SK-N-SH (cell line): ENCODE measurements around the gene CNOT9. TPM values are rescaled to one million over a fixed set of nuclear protein-coding genes. Genes with fewer than 3 reads are reported as not detected.

Experiments
- CTCF ChIA-PET: fragments of 300-600, 350-600 bp; formaldehyde crosslinking; extraction: SDS; loops from one replicate; lab custom pipeline; 2021; lab: Yijun Ruan, JAX
- POLR2A ChIA-PET: fragments of 350-600 bp; sonication (Branson Sonifier 250); formaldehyde crosslinking; extraction: SDS; loops from one replicate; lab custom pipeline; 2020; ENCODE audit warnings: antibody characterized with exemption, inconsistent platforms; lab: Yijun Ruan, JAX
- DNase-seq: peaks from one replicate; pipeline ENCODE4 v3.0.0; 2012
- H2AFZ ChIP-seq: fragments of 200-600 bp; sonication (generic); 2 replicates; pipeline ENCODE4 v1.8.1; 2016; ENCODE audit warnings: antibody characterized with exemption, mild to moderate bottlenecking, low read depth
- H3F3A ChIP-seq: fragments of 200-600 bp; sonication (generic); replicated peaks from 2 replicates; pipeline ENCODE3; 2016; ENCODE audit warnings: antibody characterized with exemption, mild to moderate bottlenecking; ENCODE audit not compliant: insufficient read depth
- H3K27ac ChIP-seq, 2 experiments: fragments of 200-500 bp in 1 of 2; fragments of 200-600 bp in 1 of 2; sonication (Bioruptor generic) in 1 of 2; sonication (generic), shearing (Covaris generic) in 1 of 2; 2 replicates each; pipeline versions ENCODE4 v1.5.1 to v1.6.1; 2014 to 2016; ENCODE audit warnings: low read depth in 2 of 2, inconsistent platforms in 1 of 2, low read length in 1 of 2, mild to moderate bottlenecking in 1 of 2, mixed read lengths in 1 of 2
- H3K27me3 ChIP-seq: fragments of 200-600 bp; sonication (generic), shearing (Covaris generic); 2 replicates; pipeline ENCODE4 v1.6.1; 2016; ENCODE audit warnings: mixed run types; ENCODE audit not compliant: insufficient read depth
- H3K36me3 ChIP-seq, 2 experiments: fragments of 200-500 bp in 1 of 2; fragments of 200-600 bp in 1 of 2; sonication (Bioruptor generic) in 1 of 2; sonication (generic) in 1 of 2; replicated peaks in 1 of 2; 2 replicates each; pipeline versions ENCODE3 to v1.5.1; 2014 to 2016; ENCODE audit warnings: low read length in 1 of 2, mild to moderate bottlenecking in 1 of 2; ENCODE audit not compliant: insufficient read depth in 2 of 2, control insufficient read depth in 1 of 2
- H3K4me1 ChIP-seq, 2 experiments: fragments of 200-500 bp in 1 of 2; fragments of 200-600 bp in 1 of 2; sonication (Bioruptor generic) in 1 of 2; sonication (generic), shearing (Covaris generic) in 1 of 2; 2 replicates each; pipeline versions ENCODE4 v1.5.1 to v1.6.1; 2014 to 2016; ENCODE audit warnings: low read depth in 1 of 2, low read length in 1 of 2, mixed run types in 1 of 2; ENCODE audit not compliant: insufficient read depth in 2 of 2, control insufficient read depth in 1 of 2
- H3K4me2 ChIP-seq: fragments of 200-600 bp; sonication (generic), shearing (Covaris generic); 2 replicates; pipeline ENCODE4 v1.6.1; 2017; ENCODE audit warnings: mixed run types
- H3K4me3 ChIP-seq, 2 experiments: fragments of 200-500 bp in 1 of 2; fragments of 200-600 bp in 1 of 2; sonication (Bioruptor generic) in 1 of 2; sonication (generic), shearing (Covaris generic) in 1 of 2; 2 replicates each; pipeline versions ENCODE4 v1.5.1 to v1.8.1; 2014 to 2016; ENCODE audit warnings: low read depth in 2 of 2, inconsistent platforms in 1 of 2, low read length in 1 of 2, mild to moderate bottlenecking in 1 of 2, mixed read lengths in 1 of 2, moderate library complexity in 1 of 2
- H3K79me2 ChIP-seq: fragments of 200-600 bp; sonication (generic); 2 replicates; pipeline ENCODE4 v1.8.1; 2017; ENCODE audit warnings: mild to moderate bottlenecking; ENCODE audit not compliant: insufficient read depth
- H3K9ac ChIP-seq: fragments of 200-600 bp; sonication (generic); 2 replicates; pipeline ENCODE4 v1.6.1; 2017; ENCODE audit warnings: mixed run types
- H3K9me2 ChIP-seq: fragments of 200-600 bp; sonication (generic); 2 replicates; pipeline ENCODE4 v1.6.1; 2017; ENCODE audit warnings: mixed run types
- H3K9me3 ChIP-seq: fragments of 200-600 bp; sonication (generic); 2 replicates; pipeline ENCODE4 v1.6.1; 2017; ENCODE audit warnings: mixed run types, mild to moderate bottlenecking, moderate library complexity
- H4K20me1 ChIP-seq: fragments of 200-600 bp; sonication (generic); 2 replicates; pipeline ENCODE4 v1.6.1; 2017; ENCODE audit warnings: mild to moderate bottlenecking, mixed run types; ENCODE audit not compliant: insufficient read depth
- ELF1 ChIP-seq: IDR thresholded peaks from 2 replicates; pipeline ENCODE4 v1.4.0; 2012
- EP300 ChIP-seq, 2 experiments: IDR thresholded peaks; 2 replicates each; pipeline versions ENCODE4 v1.4.0 to v1.6.1; 2012; ENCODE audit warnings: borderline replicate concordance in 1 of 2, low read depth in 1 of 2, low read length in 1 of 2
- EZH2phosphoT487 ChIP-seq: fragments of 200-600 bp; sonication (generic); IDR thresholded peaks from 2 replicates; pipeline ENCODE4 v1.6.1; 2017; ENCODE audit warnings: low read depth, mixed run types, mild to moderate bottlenecking, antibody characterized with exemption, moderate library complexity, borderline replicate concordance
- FOXJ3 ChIP-seq: sonication (generic); formaldehyde crosslinking; IDR thresholded peaks from 2 replicates; pipeline ENCODE4 v1.5.1; 2020; ENCODE audit warnings: mild to moderate bottlenecking, missing genetic modification reagents
- FOXM1 ChIP-seq: IDR thresholded peaks from 2 replicates; pipeline ENCODE4 v1.4.0; 2012; ENCODE audit warnings: low read depth, mild to moderate bottlenecking
- GABPA ChIP-seq: IDR thresholded peaks from 2 replicates; pipeline ENCODE4 v1.4.0; 2012; ENCODE audit warnings: low read depth, mild to moderate bottlenecking
- GATA2 ChIP-seq: sonication (generic); formaldehyde crosslinking; IDR thresholded peaks from 2 replicates; pipeline ENCODE4 v1.5.0; 2020; ENCODE audit warnings: mild to moderate bottlenecking, missing genetic modification reagents
- JUND ChIP-seq: IDR thresholded peaks from 2 replicates; pipeline ENCODE4 v1.4.0; 2012
- NRF1 ChIP-seq: IDR thresholded peaks from 2 replicates; pipeline ENCODE4 v1.6.1; 2012; ENCODE audit warnings: low read depth, mild to moderate bottlenecking, low read length
- PBX3 ChIP-seq: IDR thresholded peaks from 2 replicates; pipeline ENCODE4; 2012
- REST ChIP-seq: IDR thresholded peaks from 2 replicates; pipeline ENCODE4 v1.6.1; 2012; ENCODE audit warnings: mild to moderate bottlenecking, low read depth, low read length, moderate library complexity
- RFX5 ChIP-seq: IDR thresholded peaks from 2 replicates; pipeline ENCODE4 v1.6.1; 2012; ENCODE audit warnings: mild to moderate bottlenecking, improper control_type of control experiment, low read length
- SIN3A ChIP-seq: IDR thresholded peaks from 2 replicates; pipeline ENCODE4 v1.6.1; 2012; ENCODE audit warnings: low read depth, mild to moderate bottlenecking, low read length, moderate library complexity, borderline replicate concordance
- TCF12 ChIP-seq: IDR thresholded peaks from 2 replicates; pipeline ENCODE4 v1.4.0; 2012
- USF1 ChIP-seq: IDR thresholded peaks from 2 replicates; pipeline ENCODE4 v1.4.0; 2012; ENCODE audit warnings: low read depth, borderline replicate concordance
- WGBS: methylation state at CpG from one replicate; pipeline ENCODE4 v1.1.6; 2017; ENCODE audit warnings: low lambda C conversion rate; 5-methylcytosine and 5-hydroxymethylcytosine counted together
- polyA plus RNA-seq, 3 experiments: library from polyadenylated mRNA; depleted of rRNA; stranded (reverse); fragments of >200 nt; gene quantifications; 2 replicates each; pipeline ENCODE4 v1.2.3, GENCODE V29; 2012

Gene CNOT9
- polyA plus RNA-seq, 1 of the 3 experiments (the other 2 are of a cell fraction), result 36.8 TPM

GRCh38 chr2:218566296-218566695 is 2.3 kb upstream of the CNOT9 start:
- Histone ChIP-seq H3K4me1 (peaks cover 5 to 14% of the 10 kb centered on the region in 2 experiments; a peak in 2 of 4 replicates), H3K27ac (no peak overlapping the region), H3K4me3 (no peak overlapping the region), H3K9ac (no peak overlapping the region), H3K79me2 (peaks cover 80% of the 10 kb centered on the region), H3K9me3 (no peaks in the 10 kb centered on the region), H4K20me1 (peaks cover 6% of the 10 kb centered on the region; the same call in 1 of the 2 replicates), H3K27me3 (no peaks in the 10 kb centered on the region), H3K36me3 (peaks cover 4 to 5% of the 10 kb centered on the region in 2 experiments), H3K9me2 (no peaks in the 10 kb centered on the region), H3K4me2 (0 out of 2 replicates have a peak overlapping the region, but pooled peaks have one; percentile 84), H3F3A (peaks cover 20% of the 10 kb centered on the region), H2AFZ (no peak overlapping the region)
- ChIA-PET CTCF (no interaction called here), POLR2A (no interaction called here)
- WGBS, result 100% methylated on average over 1 of the region's 1 CpG
- TF ChIP-seq NRF1 (no peak), GABPA (no peak), EP300 (IDR thresholded peaks at IDR 0.05; ENCODE audit: borderline replicate concordance in 1 of 2, low read depth in 1 of 2, low read length in 1 of 2) (no peak), GATA2 (no peak), JUND (no peak), EZH2phosphoT487 (no peak), TCF12 (no peak), SIN3A (no peak), RFX5 (no peak), USF1 (no peak), ELF1 (no peak), PBX3 (no peak), REST (no peak), FOXM1 (no peak), FOXJ3 (CRISPR knock-in tag) (no peak)
- DNase-seq, result no peak
